HFFc6 (cell line): ENCODE measurements around the gene SLC6A9. TPM values are rescaled to one million over a fixed set of nuclear protein-coding genes. Genes with fewer than 3 reads are reported as not detected.

Experiments
- DNase-seq: peaks from one replicate; pipeline ENCODE4 v3.0.0-alpha.2; 2018
- H3K27ac Mint-ChIP-seq: 2 replicates; pipeline ENCODE4 v1.8.0; 2020; ENCODE audit warnings: mild to moderate bottlenecking, mixed read lengths
- H3K27me3 Mint-ChIP-seq: 2 replicates; pipeline ENCODE4 v1.8.0; 2021; ENCODE audit warnings: mild to moderate bottlenecking, moderate library complexity, mixed read lengths; ENCODE audit not compliant: insufficient read depth
- H3K36me3 Mint-ChIP-seq: 2 replicates; pipeline ENCODE4 v1.8.0; 2021; ENCODE audit warnings: low read depth, mixed read lengths
- H3K4me1 Mint-ChIP-seq: 2 replicates; pipeline ENCODE4 v1.8.0; 2020; ENCODE audit warnings: low read depth, mixed read lengths
- H3K4me3 Mint-ChIP-seq: 2 replicates; pipeline ENCODE4 v1.8.0; 2020; ENCODE audit warnings: mild to moderate bottlenecking, moderate library complexity, mixed read lengths
- H3K9me3 Mint-ChIP-seq: 2 replicates; pipeline ENCODE4 v1.8.0; 2020; ENCODE audit warnings: mild to moderate bottlenecking, mixed read lengths
- total RNA-seq, 6 experiments: library from RNA; stranded (reverse); fragmentation: NEBNext Ultra II Directional; extraction: Animal tissue kit (Norgen Biotek cat#: 25700); gene quantifications; 2 replicates in 1 of 6; 3 replicates in 5 of 6; pipeline ENCODE4 v1.2.3, GENCODE V29; 2021
- TF ChIP-seq, protein P1 (sequence below): fragments of 200-600 bp; sonication (generic); IDR thresholded peaks from 2 replicates; pipeline ENCODE4 v1.5.0; 2021; ENCODE audit warnings: antibody characterized with exemption, mild to moderate bottlenecking

The SLC6A9 gene
- total RNA-seq, 6 experiments from 2014 or later = 8.3 to 11.0 (median 9.3) TPM

DNA sequence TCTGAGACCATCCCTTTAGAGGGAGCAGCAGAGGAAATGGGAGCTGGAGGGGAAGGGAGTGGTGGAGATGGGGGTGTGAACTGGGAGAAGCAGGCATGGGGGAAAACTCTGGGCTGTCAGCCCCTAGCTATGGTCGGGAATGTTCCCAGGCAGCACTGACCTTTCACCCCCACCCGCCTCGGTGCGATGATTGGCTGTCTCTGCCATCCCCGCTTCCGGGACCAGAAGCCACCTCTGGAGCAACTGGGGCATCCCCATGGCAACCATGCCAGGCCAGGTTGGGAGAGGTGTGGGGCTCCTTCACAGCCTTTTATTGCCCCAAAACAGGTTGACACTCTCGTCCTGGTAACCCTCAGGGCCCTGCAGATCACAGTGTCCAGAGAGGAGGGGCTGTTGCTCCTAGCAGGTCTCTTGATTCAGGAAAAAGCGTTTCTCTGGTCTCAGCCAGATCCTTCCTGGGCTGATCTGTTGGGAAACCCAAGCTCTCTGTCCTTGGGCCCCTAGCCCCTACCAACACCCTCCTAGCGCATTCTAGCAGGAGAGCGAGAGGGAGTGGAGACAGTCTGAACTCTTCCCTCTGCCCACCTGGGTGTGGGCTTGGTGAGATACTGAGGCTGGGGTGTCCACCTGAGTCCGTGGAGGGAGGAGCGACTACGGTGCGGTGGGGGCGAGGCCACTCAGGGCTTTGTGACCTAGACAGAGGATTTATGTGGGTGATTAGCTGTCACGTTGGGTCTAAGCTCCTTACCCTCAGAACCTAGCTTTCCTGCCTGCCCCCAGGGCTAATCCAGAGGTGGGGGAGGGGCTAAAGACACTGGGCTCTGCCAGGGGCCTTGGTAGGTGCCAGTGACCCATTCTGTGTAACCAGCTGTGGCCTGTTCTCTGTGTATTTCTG is 12.2 kb upstream of the SLC6A9 start:
- Mint-ChIP-seq H3K4me3 (no peak overlapping the region), H3K36me3 (no peaks in the 10 kb centered on the region), H3K9me3 (no peaks in the 10 kb centered on the region), H3K27me3 (no peaks in the 10 kb centered on the region; the same call in 1 of the 2 replicates), H3K4me1 (peaks cover 73% of the 10 kb centered on the region), H3K27ac (no peak overlapping the region; the same call in 1 of the 2 replicates)
- TF ChIP-seq, protein P1, sequence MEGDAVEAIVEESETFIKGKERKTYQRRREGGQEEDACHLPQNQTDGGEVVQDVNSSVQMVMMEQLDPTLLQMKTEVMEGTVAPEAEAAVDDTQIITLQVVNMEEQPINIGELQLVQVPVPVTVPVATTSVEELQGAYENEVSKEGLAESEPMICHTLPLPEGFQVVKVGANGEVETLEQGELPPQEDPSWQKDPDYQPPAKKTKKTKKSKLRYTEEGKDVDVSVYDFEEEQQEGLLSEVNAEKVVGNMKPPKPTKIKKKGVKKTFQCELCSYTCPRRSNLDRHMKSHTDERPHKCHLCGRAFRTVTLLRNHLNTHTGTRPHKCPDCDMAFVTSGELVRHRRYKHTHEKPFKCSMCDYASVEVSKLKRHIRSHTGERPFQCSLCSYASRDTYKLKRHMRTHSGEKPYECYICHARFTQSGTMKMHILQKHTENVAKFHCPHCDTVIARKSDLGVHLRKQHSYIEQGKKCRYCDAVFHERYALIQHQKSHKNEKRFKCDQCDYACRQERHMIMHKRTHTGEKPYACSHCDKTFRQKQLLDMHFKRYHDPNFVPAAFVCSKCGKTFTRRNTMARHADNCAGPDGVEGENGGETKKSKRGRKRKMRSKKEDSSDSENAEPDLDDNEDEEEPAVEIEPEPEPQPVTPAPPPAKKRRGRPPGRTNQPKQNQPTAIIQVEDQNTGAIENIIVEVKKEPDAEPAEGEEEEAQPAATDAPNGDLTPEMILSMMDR = no peak
- DNase-seq = no peak

DNA sequence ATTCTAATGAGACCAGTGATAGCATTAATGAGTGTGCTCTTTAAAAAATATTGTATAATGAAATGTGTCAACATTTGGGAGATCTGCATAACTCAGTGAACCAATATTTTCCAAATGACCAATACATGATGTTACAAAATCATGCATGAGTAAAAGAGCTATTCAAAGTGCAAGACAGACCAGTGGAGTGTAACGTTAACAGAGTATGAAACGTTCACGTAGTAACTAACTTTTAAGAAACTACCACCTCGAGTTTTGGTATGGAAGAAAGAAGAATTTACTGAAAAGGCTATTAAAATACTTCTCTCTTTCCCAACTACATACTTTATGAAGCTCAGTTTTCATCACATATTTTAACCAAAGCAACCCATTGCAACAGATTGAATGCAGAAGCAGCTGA is 9.6 kb upstream of the SLC6A9 start:
- H3K4me1 Mint-ChIP-seq = peaks cover 72% of the 10 kb centered on the region
- no peaks in the 10 kb centered on the region for H3K9me3 Mint-ChIP-seq
- no peak overlapping the region for H3K27ac Mint-ChIP-seq
- no peak overlapping the region for H3K4me3 Mint-ChIP-seq
- DNase-seq = no peak
- TF ChIP-seq, protein P1 = no peak
- H3K27me3 Mint-ChIP-seq = no peaks in the 10 kb centered on the region; the same call in 1 of the 2 replicates
- H3K36me3 Mint-ChIP-seq = no peaks in the 10 kb centered on the region

DNA sequence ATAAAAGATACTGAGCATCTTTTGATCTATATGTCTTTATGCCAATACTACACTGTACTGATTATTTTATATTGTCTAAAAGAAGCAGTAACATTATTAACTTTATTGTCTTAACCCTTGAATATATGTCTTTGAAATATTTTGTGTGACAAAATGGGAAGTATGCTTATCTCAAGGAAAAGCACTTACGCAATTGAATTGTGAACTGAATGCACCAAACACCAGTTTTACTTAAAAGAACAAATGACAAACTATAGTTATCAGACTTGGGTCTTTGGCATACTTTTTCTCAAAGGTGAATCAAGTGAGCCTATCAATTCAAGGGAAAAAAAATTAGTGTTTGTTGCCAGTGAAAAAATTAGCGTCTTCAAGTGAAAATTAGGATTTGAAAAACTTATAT is 9.2 kb upstream of the SLC6A9 start:
- Mint-ChIP-seq H3K4me1 (peaks cover 72% of the 10 kb centered on the region), H3K36me3 (no peaks in the 10 kb centered on the region), H3K27me3 (peaks cover under 1% of the 10 kb centered on the region), H3K27ac (no peak overlapping the region), H3K4me3 (no peak overlapping the region), H3K9me3 (no peaks in the 10 kb centered on the region)
- DNase-seq = no peak
- TF ChIP-seq, protein P1 = no peak

DNA sequence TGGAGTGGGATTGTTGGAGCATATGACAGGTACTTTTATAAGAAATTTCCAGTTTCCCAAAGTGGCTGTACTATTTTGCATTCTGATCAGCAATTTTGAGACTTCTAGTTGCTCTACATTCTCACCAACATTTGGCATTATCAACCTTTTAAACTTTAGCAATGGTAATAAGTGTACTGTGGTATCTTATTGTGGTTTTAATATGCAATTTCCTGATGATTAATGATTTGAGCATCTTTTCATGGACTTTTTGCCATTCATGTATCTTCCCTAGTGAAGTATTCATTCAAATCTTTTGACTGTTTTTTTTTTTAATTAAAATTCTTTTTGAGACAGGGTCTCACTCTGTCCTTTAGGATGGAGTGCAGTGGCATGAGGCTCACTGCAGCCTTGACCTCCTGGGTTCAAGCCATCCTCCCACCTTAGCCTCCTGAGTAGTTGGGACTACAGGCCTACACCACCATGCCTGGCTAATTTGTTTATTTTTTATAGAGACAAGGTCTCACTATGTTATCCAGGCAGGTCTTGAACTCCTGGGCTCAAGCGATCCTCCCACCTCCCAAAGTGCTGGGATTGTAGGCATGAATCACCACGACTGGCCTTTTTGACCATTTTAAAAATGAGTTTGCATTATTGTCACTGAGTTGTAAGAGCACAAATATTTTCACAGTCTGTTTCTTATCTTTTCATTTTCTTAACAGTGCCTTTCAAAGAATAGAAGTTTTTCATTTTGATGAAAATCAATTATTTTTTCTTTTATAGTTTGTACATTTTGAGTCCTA is 7.8 kb upstream of the SLC6A9 start:
- H3K36me3 Mint-ChIP-seq = no peaks in the 10 kb centered on the region
- peak overlapping the region; percentile 83 for H3K27ac Mint-ChIP-seq
- peaks cover 60% of the 10 kb centered on the region for H3K4me1 Mint-ChIP-seq
- H3K4me3 Mint-ChIP-seq = peak overlapping the region; percentile 36; the same call in 1 of the 2 replicates
- DNase-seq = no peak
- H3K9me3 Mint-ChIP-seq = no peaks in the 10 kb centered on the region
- TF ChIP-seq, protein P1 = no peak
- H3K27me3 Mint-ChIP-seq = peaks cover 1% of the 10 kb centered on the region

DNA sequence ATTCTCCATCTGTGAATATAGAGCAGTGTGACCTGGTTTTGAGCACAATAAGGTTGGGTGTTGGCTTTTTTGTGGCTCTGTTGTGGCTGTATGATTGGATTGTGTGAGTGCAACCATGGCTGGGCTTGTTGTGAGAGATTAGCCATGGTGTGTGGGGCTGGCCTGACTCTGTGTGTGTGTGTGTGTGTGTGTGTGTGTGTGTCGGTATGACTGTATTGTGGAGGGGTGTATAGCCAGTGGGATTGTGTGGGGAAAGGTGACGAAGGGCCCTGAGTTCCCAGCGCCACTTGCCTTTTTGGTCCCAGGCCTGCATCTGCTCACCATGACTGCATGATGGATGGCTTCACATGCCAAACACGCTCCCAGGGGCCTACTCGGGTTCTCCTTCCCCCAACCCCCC is 5.9 kb upstream of the SLC6A9 start:
- H3K27ac Mint-ChIP-seq = no peak overlapping the region
- H3K4me3 Mint-ChIP-seq = no peak overlapping the region
- TF ChIP-seq, protein P1 = no peak

More for the DNA sequence above, 5.9 kb upstream of the SLC6A9 start:
- peaks cover 1% of the 10 kb centered on the region for H3K27me3 Mint-ChIP-seq
- H3K4me1 Mint-ChIP-seq = peaks cover 50% of the 10 kb centered on the region
- no peaks in the 10 kb centered on the region for H3K9me3 Mint-ChIP-seq
- DNase-seq = no peak
- H3K36me3 Mint-ChIP-seq = no peaks in the 10 kb centered on the region
